ENCODE data around the gene PTGDS. TPM values are rescaled to one million over a fixed set of nuclear protein-coding genes. Genes with fewer than 3 reads are reported as not detected.
A peak's percentile ranks its signal among the peaks of the same experiment; 100 is the strongest.

The PTGDS gene
- total and polyA plus RNA-seq, 9 of the 15 experiments (the other 6 are each of a cell fraction or from before 2014, with no cell fraction given), result 0.46 to 7.1 (median 2.0) TPM

- peak; percentile 93 for TF ChIP-seq NR4A1 (CRISPR knock-in tag; IDR thresholded peaks at IDR 0.05)
- TF ChIP-seq NR4A1 (tag; IDR thresholded peaks at IDR 0.05), result 0 out of 2 replicates have a peak, but pooled peaks have one; percentile 48
- no peak for TF ChIP-seq ZNF347 (CRISPR knock-in tag; IDR thresholded peaks at IDR 0.05; ENCODE audit: low read depth)
- no peak for TF ChIP-seq PREB (CRISPR knock-in tag; IDR thresholded peaks at IDR 0.05)
- no peak for TF ChIP-seq ZNF316 (IDR thresholded peaks at IDR 0.05)
- no peak for TF ChIP-seq SPI1 (IDR thresholded peaks at IDR 0.05; ENCODE audit: borderline replicate concordance, low read depth, low read length)
- peak; percentile 97 for TF ChIP-seq REST (IDR thresholded peaks at IDR 0.05; ENCODE audit: borderline replicate concordance)
- 0 out of 2 replicates have a peak, but pooled peaks have one; percentile 22 for TF ChIP-seq REST (CRISPR knock-in tag; IDR thresholded peaks at IDR 0.05; ENCODE audit: low read depth)
- TF ChIP-seq USF1 (CRISPR knock-in tag; IDR thresholded peaks at IDR 0.05), result peak; percentile 48
- TF ChIP-seq SRSF3 (IDR thresholded peaks at IDR 0.05; ENCODE audit: insufficient read depth, low read length), result no peak
- peak; percentile 80 for TF ChIP-seq RBM22 (IDR thresholded peaks at IDR 0.05; ENCODE audit: low read depth, low read length, poor library complexity, severe bottlenecking)
- no peak for TF ChIP-seq ZNF512 (tag; IDR thresholded peaks at IDR 0.05)
- TF ChIP-seq TGIF2 (CRISPR knock-in tag; IDR thresholded peaks at IDR 0.05), result no peak
- TF ChIP-seq MBD1 (CRISPR knock-in tag; IDR thresholded peaks at IDR 0.05), result no peak
These were observed 32.6 kb upstream of the PTGDS start, which contains the start of the genes C8G and FBXW5 (continued) for GRCh38 chr9:136944519-136945332.
